Stimulated activated CD8-positive, alpha-beta memory T cell treated with anti-CD3 and anti-CD28 coated beads, Interleukin-15, amount 100 ng/mL, for 1 hour (primary cell): Measurements from ENCODE around the gene HOXD13.

Source experiments
- DNase-seq: peaks from one replicate; pipeline ENCODE4 v3.0.0-alpha.2; 2020; ENCODE audit warnings: low read depth

Gene HOXD13

GRCh38 chr2:176095421-176095820 lies 2.9 kb downstream of the HOXD13 start:
- DNase-seq: no peak

GRCh38 chr2:176096243-176096985 lies 3.9 kb downstream of the HOXD13 start:
- no peak for DNase-seq

- no peak for DNase-seq
These were observed 4.7 kb downstream of the HOXD13 start for GRCh38 chr2:176096986-176097819.

DNA sequence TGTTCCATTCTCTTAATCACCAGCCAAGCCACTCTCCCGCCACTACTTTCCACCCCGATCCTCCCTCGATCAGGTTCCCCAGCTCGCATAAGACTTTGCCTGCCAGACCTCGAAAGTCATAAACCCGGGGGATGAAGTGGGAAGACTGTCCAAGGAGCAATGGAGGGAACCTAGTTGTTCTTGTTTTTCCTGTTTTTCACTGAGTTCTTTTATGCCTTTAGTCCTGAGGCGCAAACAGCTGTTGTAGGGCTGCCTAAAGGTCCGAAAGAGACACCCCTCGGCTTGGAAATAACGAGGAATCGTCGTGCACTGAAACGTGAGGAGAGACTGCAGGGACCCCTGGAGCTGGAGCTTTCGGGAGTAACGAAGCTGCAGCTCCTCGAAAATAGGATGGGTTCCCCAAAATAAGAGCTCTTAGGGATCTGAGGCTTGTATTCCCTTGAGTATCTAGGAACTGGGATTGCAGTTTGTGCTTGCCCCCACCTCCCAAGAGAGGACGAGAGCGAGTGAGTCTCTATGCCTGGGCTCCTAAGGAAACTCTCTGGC lies 5.4 kb downstream of the HOXD13 start:
- DNase-seq: no peak

- no peak for DNase-seq
These were observed 6.0 kb downstream of the HOXD13 start for GRCh38 chr2:176098366-176099158.

- DNase-seq: no peak
These were observed 6.7 kb downstream of the HOXD13 start for GRCh38 chr2:176099159-176099727.

DNA sequence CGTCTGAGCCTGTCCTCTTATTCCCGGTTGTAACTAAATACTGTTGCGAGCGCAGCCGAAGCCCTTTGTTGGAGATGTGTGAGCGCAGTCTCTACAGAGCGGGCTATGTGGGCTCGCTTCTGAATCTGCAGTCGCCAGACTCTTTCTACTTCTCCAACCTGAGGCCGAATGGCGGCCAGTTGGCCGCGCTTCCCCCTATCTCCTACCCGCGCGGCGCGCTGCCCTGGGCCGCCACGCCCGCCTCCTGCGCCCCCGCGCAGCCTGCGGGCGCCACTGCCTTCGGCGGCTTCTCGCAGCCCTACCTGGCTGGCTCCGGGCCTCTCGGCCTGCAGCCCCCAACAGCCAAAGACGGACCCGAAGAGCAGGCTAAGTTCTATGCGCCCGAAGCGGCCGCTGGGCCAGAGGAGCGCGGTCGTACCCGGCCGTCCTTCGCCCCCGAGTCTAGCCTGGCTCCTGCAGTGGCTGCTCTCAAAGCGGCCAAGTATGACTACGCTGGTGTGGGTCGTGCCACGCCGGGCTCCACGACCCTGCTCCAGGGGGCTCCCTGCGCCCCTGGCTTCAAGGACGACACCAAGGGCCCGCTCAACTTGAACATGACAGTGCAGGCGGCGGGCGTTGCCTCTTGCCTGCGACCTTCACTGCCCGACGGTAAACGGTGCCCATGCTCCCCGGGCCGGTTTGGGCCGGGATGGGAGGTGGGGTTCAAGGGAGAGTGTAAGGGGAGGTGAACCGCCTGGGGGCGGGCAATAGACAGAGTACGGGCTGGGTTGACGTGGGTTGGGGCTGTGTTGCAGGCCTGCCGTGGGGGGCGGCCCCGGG lies 7.4 kb downstream of the HOXD13 start, which contains the start of gene HOXD12:
HOXD12 (plus strand) TSS at position 68 of the 819 bp plus-strand sequence; CDS start at position 75, 7 bp downstream.
- no peak for DNase-seq

DNA sequence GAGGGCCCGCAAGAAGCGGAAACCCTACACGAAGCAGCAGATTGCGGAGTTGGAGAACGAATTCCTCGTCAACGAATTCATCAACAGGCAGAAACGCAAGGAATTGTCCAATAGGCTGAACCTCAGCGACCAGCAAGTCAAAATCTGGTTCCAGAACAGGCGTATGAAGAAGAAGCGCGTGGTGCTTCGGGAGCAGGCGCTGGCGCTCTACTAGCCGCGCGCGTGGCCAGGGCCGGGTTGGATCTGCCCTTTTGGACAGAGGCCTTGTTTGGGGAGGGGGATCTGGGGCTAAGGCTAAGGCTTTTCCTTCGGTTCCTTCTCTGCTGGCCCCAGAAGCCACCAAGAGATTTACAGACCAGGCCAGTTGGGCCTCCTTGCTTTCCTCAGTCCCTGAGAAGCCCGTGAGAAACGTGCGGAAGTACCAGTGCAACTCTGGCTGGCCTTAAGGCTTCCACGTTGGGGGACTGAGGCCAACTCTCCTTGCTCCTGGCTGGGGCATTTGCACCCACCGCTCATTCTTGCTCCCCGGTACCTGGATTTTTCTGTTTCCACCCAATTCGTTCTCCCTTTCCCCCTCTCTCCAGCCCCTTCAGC lies 8.1 kb downstream of the HOXD13 start:
- no peak for DNase-seq

DNA sequence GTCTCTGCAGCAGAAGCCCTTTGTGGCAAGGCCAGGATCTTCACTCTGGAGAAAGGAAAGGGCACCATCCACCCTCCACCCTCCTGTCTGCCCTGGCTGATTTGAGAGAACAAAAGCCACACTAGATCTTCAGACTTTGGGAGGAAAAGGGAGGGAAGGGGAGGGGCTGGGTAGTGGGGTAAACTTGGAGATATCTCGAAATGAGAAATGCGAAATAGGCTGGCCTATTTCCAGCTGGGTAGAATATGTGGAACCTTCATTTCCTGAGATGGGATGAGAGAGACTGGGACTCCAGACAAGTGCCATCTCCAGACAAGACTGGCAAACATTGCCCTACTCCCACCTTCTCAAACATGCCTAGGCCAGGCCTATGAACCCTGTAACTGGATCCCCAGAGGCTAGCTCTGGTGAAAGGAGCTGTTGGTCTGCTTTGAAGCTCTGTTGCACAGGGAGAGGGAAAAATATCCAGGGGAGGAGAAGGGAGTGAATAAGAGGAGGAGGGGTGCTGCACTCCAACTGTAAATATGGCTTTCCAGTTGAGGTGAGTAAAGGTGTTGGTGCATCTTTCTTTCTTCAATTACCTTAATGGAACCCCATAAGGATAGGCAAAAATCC lies 8.8 kb downstream of the HOXD13 start:
- DNase-seq: no peak

- no peak for DNase-seq
These were observed 9.3 kb downstream of the HOXD13 start for GRCh38 chr2:176101842-176102241.

DNA sequence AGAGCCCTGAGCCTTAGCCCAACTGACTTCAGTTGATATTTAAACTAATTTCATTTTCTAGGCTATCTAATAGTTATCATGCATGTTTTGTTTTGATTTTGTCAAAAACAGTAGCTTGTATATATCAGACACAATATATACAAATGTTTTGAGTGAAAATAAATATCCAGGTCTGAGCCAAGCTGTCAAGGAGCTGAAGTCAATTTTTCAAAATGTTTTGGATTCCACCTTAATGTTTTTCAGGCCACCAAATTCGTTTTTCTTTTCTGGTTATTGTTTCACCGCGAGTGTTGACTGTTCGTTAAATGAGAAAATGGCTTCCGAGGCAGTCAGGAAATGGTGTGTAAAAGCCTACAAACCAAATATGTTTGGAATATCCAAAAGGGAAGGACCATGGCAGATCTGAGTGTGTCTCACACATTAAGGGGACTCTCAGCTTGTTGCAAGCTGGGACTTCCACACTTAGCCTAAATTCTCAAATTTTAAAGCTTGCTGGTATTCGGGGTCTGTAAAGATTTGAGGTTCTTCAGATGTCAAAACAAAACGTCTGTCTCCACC lies 9.9 kb downstream of the HOXD13 start:
- DNase-seq: no peak

- no peak for DNase-seq
These were observed 10.7 kb downstream of the HOXD13 start for GRCh38 chr2:176103194-176103593.

GRCh38 chr2:176103742-176104315 lies 11.3 kb downstream of the HOXD13 start:
- no peak for DNase-seq

DNA sequence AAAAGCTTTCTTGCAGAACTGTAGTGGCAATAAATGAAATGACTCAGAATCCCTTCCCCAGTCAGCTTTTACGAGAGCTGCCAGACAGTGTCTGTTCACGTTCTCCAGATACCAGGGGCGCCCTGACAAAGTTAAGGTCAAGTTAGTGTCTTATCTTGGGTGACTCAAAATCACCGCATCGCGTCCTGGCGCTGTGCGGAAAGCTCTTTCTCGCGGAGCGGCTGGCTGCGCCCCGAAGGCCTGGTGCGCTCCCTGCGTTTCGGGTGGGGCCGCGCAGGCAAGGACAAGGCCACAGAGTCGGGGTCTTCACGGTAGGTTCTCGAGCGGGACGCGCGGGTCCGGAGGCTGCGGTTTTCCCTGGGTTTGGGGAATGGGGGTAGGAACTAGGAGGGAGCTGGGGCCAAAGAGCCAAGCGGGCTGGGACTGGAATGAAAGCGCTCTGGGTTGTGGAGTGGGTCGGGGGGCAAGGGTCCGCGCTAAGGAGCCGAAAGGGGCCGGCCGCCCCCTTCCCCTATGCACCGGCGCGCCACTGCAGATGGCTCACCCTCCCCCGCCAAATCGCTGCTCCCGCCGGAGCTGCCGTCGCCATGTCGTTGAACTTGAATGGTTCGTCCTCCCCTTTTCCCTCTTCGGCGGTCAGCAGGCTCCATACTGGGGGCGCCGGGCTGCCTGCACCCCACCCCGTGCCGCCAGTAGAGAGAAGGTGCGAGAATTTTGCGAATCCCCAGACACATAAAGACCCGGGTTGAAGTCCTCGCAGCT lies 12.0 kb downstream of the HOXD13 start:
- no peak for DNase-seq

DNA sequence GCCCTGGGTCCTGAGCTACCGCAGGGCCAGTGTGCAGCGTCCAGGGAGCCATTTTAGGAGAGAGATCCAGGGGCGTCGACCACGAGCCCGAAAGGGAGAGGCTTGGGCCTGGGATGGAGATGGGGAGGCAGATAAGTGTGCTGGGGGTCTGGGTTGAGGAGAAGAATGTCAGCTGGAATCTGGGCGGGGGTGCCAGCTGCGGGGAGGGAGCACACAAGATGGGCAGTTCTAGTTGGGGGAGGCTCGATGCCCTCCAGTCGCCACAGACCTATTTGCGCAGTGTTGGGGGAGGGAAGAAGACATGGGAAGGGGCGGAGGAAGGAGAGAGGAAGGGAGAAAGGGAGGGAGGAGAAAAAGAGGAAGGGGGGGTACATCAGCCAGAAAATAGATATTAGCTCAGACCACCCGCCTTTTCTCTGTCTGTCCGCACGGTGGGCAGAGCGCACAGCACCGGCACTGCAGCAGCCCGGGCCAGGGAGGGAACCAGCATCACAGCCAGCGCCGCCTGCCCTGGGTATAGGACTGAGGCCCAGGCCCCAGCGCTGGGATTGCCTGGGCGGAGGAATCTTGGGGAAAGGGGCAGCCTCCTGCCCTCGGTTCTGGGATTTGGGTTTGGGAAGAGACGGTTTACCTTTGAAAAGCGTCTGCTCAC lies 12.7 kb downstream of the HOXD13 start:
- DNase-seq: no peak

DNA sequence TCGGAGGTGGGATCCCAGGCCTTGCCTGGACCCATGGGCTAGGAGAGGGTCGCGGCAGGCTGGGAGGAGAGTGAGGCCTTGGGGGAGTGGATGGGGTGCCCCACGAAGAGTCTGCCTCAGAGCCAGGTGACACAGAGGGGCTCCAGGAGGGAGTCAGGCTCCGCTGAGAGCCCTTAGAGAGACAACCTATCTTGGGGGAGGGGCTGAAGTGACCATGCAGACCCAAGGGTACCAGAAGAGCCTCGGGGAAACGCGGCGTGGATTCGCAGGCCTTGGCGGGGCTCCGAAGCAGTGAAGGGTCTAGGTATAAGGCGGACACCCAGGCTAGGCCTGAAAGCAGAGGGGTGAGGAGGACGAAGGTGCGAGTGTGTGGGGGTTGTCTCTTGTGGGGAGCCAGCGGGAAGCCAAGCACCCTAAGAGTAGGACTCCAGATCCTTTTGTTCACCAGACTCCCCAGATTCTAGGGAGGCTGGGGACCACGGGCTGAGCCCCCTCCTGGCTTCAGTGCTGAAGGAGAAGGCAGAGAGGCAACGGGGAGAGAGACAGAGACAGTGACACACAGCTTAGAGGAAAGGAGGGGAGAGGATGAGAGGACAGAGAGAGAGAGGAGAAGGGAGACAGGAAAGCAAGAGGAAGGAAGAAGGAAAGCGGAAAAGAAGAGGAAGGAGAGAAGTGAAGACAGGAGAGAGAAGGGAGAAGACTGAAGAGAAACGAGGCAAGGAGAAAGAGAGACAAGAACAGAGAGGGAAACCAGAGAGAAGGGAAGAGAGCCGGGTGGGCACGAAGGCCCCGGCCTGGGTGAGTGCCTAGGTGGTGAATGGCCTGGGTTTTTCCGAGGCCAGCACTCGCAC lies 13.4 kb downstream of the HOXD13 start:
- DNase-seq: no peak
